LoVo (cell line): ENCODE measurements around the gene RAB11FIP4.

ENCODE experiments used
- DNase-seq: peaks from one replicate; pipeline ENCODE4 v3.0.0-alpha.2; 2016; ENCODE audit warnings: low spot score

Gene RAB11FIP4

GRCh38 chr17:31508288-31509094 lies 117.0 kb downstream of the RAB11FIP4 start:
- DNase-seq, result no peak

- no peak for DNase-seq
These were observed 117.8 kb downstream of the RAB11FIP4 start for GRCh38 chr17:31509095-31509804.

- no peak for DNase-seq
These were observed 118.3 kb downstream of the RAB11FIP4 start for GRCh38 chr17:31509805-31510177.

GRCh38 chr17:31510308-31511194 lies 119.1 kb downstream of the RAB11FIP4 start:
- DNase-seq, result no peak

- no peak for DNase-seq
These were observed 119.7 kb downstream of the RAB11FIP4 start for GRCh38 chr17:31511195-31511578.

- DNase-seq, result no peak
These were observed 120.1 kb downstream of the RAB11FIP4 start for GRCh38 chr17:31511580-31511979.

- DNase-seq, result no peak
These were observed 120.7 kb downstream of the RAB11FIP4 start for GRCh38 chr17:31512104-31512740.

- DNase-seq, result no peak
These were observed 121.3 kb downstream of the RAB11FIP4 start for GRCh38 chr17:31512796-31513195.

GRCh38 chr17:31513731-31514427 lies 122.4 kb downstream of the RAB11FIP4 start:
- no peak for DNase-seq

GRCh38 chr17:31515267-31515666 lies 123.8 kb downstream of the RAB11FIP4 start:
- DNase-seq, result no peak

GRCh38 chr17:31517524-31517923 lies 126.0 kb downstream of the RAB11FIP4 start:
- DNase-seq, result no peak

- DNase-seq, result no peak
These were observed 127.0 kb downstream of the RAB11FIP4 start for GRCh38 chr17:31518478-31518877.

- no peak for DNase-seq
These were observed 130.3 kb downstream of the RAB11FIP4 start for GRCh38 chr17:31521632-31522283.

GRCh38 chr17:31522284-31522931 lies 130.9 kb downstream of the RAB11FIP4 start:
- no peak for DNase-seq

- DNase-seq, result no peak
These were observed 131.6 kb downstream of the RAB11FIP4 start for GRCh38 chr17:31522987-31523495.

GRCh38 chr17:31523862-31524730 lies 132.6 kb downstream of the RAB11FIP4 start:
- DNase-seq, result no peak

- peak; percentile 64 for DNase-seq
These were observed 133.7 kb downstream of the RAB11FIP4 start for GRCh38 chr17:31524926-31525800.
